Transverse colon (tissue), 4 donors: Measurements from ENCODE around the gene ADAMTS6. TPM values are rescaled to one million over a fixed set of nuclear protein-coding genes. Genes with fewer than 3 reads are reported as not detected.

Experiments
- DNase-seq: peaks from one replicate; pipeline ENCODE4 v3.0.0-alpha.2; 2019
- H3K27ac ChIP-seq, 4 donors: fragments of 200-600 bp; sonication (generic); 2 replicates each; pipeline ENCODE4 v1.5.1; 2016 to 2018; ENCODE audit warnings: inconsistent platforms in 4 of 4
- H3K27me3 ChIP-seq: fragments of 200-600 bp; sonication (generic); 2 replicates; pipeline ENCODE4 v1.5.1; 2017; ENCODE audit warnings: inconsistent platforms
- H3K36me3 ChIP-seq, 4 donors: fragments of 200-600 bp; sonication (generic); 2 replicates each; pipeline ENCODE4 v1.5.1; 2017 to 2019; ENCODE audit warnings: inconsistent platforms in 4 of 4
- H3K4me1 ChIP-seq, 4 donors: fragments of 200-600 bp; sonication (generic); 2 replicates each; pipeline ENCODE4 v1.5.1; 2017 to 2020; ENCODE audit warnings: inconsistent platforms in 4 of 4
- H3K4me3 ChIP-seq, 4 donors: fragments of 200-600 bp; sonication (generic); 1 replicate in 1 of 4; 2 replicates in 3 of 4; pipeline versions ENCODE4 v1.5.1 to v1.6.1; 2017 to 2019; ENCODE audit warnings: inconsistent platforms in 4 of 4
- H3K9me3 ChIP-seq, 2 donors: fragments of 200-600 bp; sonication (generic); 2 replicates each; pipeline ENCODE4 v1.5.1; 2017 to 2019; ENCODE audit warnings: inconsistent platforms in 2 of 2
- EP300 ChIP-seq: sonication (generic); formaldehyde crosslinking; IDR thresholded peaks from one replicate; pipeline ENCODE4 v1.6.1; 2017; ENCODE audit warnings: antibody characterized with exemption, low read depth
- POLR2A ChIP-seq: fragments of 450-650 bp; IDR thresholded peaks from one replicate; pipeline ENCODE4 v1.6.1; 2016; ENCODE audit warnings: antibody characterized with exemption, mild to moderate bottlenecking, moderate library complexity
- POLR2AphosphoS5 ChIP-seq, 3 donors: sonication (generic); formaldehyde crosslinking; IDR thresholded peaks; one replicate each; pipeline ENCODE4 v1.6.1; 2016; ENCODE audit warnings: antibody characterized with exemption in 3 of 3
- WGBS, 2 donors: methylation state at CpG; one replicate each; pipeline ENCODE4 v1.1.5; 2018; ENCODE audit warnings: low coverage in 1 of 2; 5-methylcytosine and 5-hydroxymethylcytosine counted together
- in situ Hi-C, 4 donors: fragments of 200-750 bp; cut with MboI; loops; one replicate each; pipeline versions ENCODE4 v1.15.0 to v1.15.1; 2017; ENCODE audit warnings: low sequenced_read_pairs in 3 of 4, low pct_ligation_motif_present in 1 of 4, low pct_unique_long_range_greater_than_20kb in 1 of 4
- intact Hi-C: fragments of 100-400 bp; cut with DNase I; formaldehyde crosslinking; loops from one replicate; pipeline ENCODE4 v1.15.1; 2023; ENCODE audit warnings: low total_unique reads
- total RNA-seq, 4 donors: library from RNA; depleted of rRNA; stranded (reverse); fragments of >200 nt; gene quantifications; one replicate each; pipeline ENCODE4 v1.1.0, GENCODE V29; 2016
- TF ChIP-seq, protein P1 (sequence below), 5 experiments: fragments of 200-600 bp in 3 of 5; fragments of 450-650 bp in 2 of 5; sonication (generic) in 3 of 5; IDR thresholded peaks; 1 replicate in 2 of 5; 2 replicates in 3 of 5; pipeline ENCODE4 v1.5.1; 2016 to 2017; ENCODE audit warnings: antibody characterized with exemption in 5 of 5, inconsistent platforms in 3 of 5, mild to moderate bottlenecking in 2 of 5, moderate library complexity in 1 of 5

The ADAMTS6 gene, protein sequence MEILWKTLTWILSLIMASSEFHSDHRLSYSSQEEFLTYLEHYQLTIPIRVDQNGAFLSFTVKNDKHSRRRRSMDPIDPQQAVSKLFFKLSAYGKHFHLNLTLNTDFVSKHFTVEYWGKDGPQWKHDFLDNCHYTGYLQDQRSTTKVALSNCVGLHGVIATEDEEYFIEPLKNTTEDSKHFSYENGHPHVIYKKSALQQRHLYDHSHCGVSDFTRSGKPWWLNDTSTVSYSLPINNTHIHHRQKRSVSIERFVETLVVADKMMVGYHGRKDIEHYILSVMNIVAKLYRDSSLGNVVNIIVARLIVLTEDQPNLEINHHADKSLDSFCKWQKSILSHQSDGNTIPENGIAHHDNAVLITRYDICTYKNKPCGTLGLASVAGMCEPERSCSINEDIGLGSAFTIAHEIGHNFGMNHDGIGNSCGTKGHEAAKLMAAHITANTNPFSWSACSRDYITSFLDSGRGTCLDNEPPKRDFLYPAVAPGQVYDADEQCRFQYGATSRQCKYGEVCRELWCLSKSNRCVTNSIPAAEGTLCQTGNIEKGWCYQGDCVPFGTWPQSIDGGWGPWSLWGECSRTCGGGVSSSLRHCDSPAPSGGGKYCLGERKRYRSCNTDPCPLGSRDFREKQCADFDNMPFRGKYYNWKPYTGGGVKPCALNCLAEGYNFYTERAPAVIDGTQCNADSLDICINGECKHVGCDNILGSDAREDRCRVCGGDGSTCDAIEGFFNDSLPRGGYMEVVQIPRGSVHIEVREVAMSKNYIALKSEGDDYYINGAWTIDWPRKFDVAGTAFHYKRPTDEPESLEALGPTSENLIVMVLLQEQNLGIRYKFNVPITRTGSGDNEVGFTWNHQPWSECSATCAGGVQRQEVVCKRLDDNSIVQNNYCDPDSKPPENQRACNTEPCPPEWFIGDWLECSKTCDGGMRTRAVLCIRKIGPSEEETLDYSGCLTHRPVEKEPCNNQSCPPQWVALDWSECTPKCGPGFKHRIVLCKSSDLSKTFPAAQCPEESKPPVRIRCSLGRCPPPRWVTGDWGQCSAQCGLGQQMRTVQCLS (N-terminal part only)
- total RNA-seq = 1 to 10 TPM in 2 of 4 donors, under 1 TPM in 1, not detected in 1; 0.96 to 2.2 (median 1.1) TPM

DNA sequence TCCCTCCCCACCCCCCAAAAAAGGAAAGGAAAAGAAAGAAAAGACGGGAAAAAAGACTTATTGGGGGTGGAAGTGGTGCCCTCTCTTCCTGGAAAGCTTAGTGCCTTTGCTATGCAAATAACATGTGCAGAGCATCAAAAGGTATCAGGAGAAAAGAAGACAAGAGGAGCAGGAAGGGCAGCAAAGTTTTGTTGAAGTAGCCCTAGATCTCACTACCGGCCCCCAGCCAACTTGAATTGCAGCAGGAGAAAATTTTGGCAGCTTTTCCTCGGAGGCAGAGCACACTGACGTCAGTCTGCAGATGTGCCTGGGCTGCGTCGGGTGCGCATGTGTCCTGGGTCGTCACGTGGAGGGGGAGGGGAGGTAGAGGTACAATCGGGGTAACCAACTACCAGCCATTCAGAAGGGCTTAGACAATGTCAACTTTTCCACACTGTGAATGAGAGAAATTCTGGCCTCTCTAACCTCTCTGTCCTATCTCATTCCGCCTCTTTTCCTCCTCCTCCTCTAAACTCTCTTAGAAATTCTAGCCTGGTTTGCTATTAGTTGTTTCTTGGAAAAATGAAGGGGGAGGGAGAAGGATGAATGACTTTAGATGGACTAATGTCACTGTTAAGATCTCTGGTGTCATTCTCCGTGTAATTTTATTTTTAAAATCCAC is at the start of gene ADAMTS6:
Gene ADAMTS6, minus strand, starts transcription at position 286 of the 661 bp plus-strand sequence. CDS start 8,247 bp downstream, outside the sequence.
- WGBS, 2 donors = 0% methylated on average over 8 to 12 of the region's 12 CpGs
- peaks cover 0 to 29% (median 12%) of the 10 kb centered on the region in 4 donors for H3K4me1 ChIP-seq
- TF ChIP-seq POLR2A (no peak), POLR2AphosphoS5 (IDR thresholded peaks at IDR 0.05) (peak; percentile 61 to 88 (median 73)), EP300 (peak; percentile 54)
- TF ChIP-seq, protein P1, sequence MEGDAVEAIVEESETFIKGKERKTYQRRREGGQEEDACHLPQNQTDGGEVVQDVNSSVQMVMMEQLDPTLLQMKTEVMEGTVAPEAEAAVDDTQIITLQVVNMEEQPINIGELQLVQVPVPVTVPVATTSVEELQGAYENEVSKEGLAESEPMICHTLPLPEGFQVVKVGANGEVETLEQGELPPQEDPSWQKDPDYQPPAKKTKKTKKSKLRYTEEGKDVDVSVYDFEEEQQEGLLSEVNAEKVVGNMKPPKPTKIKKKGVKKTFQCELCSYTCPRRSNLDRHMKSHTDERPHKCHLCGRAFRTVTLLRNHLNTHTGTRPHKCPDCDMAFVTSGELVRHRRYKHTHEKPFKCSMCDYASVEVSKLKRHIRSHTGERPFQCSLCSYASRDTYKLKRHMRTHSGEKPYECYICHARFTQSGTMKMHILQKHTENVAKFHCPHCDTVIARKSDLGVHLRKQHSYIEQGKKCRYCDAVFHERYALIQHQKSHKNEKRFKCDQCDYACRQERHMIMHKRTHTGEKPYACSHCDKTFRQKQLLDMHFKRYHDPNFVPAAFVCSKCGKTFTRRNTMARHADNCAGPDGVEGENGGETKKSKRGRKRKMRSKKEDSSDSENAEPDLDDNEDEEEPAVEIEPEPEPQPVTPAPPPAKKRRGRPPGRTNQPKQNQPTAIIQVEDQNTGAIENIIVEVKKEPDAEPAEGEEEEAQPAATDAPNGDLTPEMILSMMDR (IDR thresholded peaks at IDR 0.05) = no peak
- peak within 1 kb of the TSS; percentile 35 to 57 (median 44) for H3K4me3 ChIP-seq
- no peaks in the 10 kb centered on the region for H3K9me3 ChIP-seq
- in situ Hi-C loops = loop anchor here (5.0 to 25.0 kb wide), 6 partner anchors 369 to 844 kb away; no protein-coding TSS in a partner anchor
- H3K27ac ChIP-seq = peak within 1 kb of the TSS; percentile 79 to 90 (median 86)
- no peaks in the 10 kb centered on the region for H3K27me3 ChIP-seq
- H3K36me3 ChIP-seq = no peaks in the 10 kb centered on the region
- peak; percentile 85 for DNase-seq
- intact Hi-C loops = no loop called here

DNA sequence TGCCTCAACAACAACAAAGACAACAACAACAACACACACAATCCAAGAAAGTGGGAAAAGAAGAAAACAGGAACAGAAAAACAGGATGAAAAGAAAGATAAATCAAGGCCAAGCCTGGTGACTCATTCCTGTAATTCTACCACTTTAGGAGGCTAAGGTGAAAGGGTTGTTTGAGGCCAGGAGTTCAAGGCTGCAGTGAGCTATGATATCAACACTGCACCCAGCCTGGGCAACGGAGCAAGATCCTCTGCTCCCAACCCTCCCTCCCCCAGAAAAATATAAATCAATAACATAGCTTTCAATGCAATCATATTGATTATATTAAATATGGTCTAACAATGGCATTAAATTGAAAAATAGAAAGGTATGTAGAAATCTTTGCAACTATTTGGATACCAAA is 49.2 kb upstream of the ADAMTS6 start:
- Histone ChIP-seq H3K9me3 (no peaks in the 10 kb centered on the region), H3K27me3 (no peaks in the 10 kb centered on the region), H3K36me3 (no peaks in the 10 kb centered on the region), H3K4me3 (no peak overlapping the region), H3K27ac (no peak overlapping the region), H3K4me1 (no peaks in the 10 kb centered on the region)
- intact Hi-C loops = no loop called here
- WGBS, 2 donors = 94 to 100% methylated on average over 1 of the region's 1 CpG
- no peak for TF ChIP-seq POLR2AphosphoS5 (IDR thresholded peaks at IDR 0.05)
- TF ChIP-seq, protein P1 (IDR thresholded peaks at IDR 0.05) = no peak
- no peak for TF ChIP-seq POLR2A
- TF ChIP-seq EP300 = no peak
- DNase-seq = no peak
- in situ Hi-C loops = no loop called here

DNA sequence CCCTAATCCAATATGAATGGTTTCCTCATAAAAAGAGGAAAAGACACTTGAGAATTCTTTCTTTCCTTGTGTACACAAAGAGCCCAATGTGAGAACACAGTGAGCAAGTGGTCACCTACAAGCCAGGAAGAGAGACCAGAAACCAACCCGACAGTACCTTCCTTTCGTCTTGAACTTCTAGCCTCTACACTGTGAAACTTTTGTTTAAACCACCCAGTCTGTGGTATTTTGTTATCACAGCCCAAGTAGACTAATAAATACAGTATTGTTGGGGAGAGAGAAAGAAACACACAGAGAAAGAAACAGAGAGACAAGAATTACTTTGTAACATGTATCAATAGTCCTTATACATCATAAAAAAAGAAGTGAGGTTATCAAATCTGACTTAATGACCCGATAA is 44.0 kb upstream of the ADAMTS6 start:
- Histone ChIP-seq H3K36me3 (no peaks in the 10 kb centered on the region), H3K27ac (no peak overlapping the region), H3K27me3 (no peaks in the 10 kb centered on the region), H3K9me3 (no peaks in the 10 kb centered on the region), H3K4me1 (no peaks in the 10 kb centered on the region), H3K4me3 (no peak overlapping the region)
- intact Hi-C loops = no loop called here
- no peak for DNase-seq
- 89 to 93% methylated on average over 3 of the region's 3 CpGs for WGBS, 2 donors
- in situ Hi-C loops = no loop called here
- TF ChIP-seq, protein P1 (IDR thresholded peaks at IDR 0.05) = no peak
- TF ChIP-seq POLR2AphosphoS5 (IDR thresholded peaks at IDR 0.05) (no peak), EP300 (no peak), POLR2A (no peak)
